HCT116 (cell line): ENCODE results near the gene INO80C. TPM values are rescaled to one million over a fixed set of nuclear protein-coding genes. Genes with fewer than 3 reads are reported as not detected.

Experiments
- ATAC-seq: fragments of 200-7000 bp; cut with Tn5 transposase; 2 replicates; pipeline ENCODE4 v1.9.1; 2020; ENCODE audit warnings: mild to moderate bottlenecking, moderate library complexity
- BruUV-seq: library from RNA; stranded (reverse); fragments of 400-500 nt; replicated peaks from 2 replicates; lab custom pipeline; 2021; lab: Mats Ljungman, UMichigan
- CTCF ChIA-PET: fragments of 300-600 bp; sonication (Branson Sonifier 250); formaldehyde crosslinking; loops from one replicate; lab custom pipeline; 2021; ENCODE audit warnings: antibody characterized with exemption; lab: Charles Lee
- POLR2A ChIA-PET: fragments of 300-600, 350-600 bp; sonication (Branson Sonifier 250); formaldehyde crosslinking; loops from one replicate; lab custom pipeline; 2021; ENCODE audit warnings: antibody characterized with exemption; lab: Charles Lee
- RAD21 ChIA-PET, 2 experiments: fragments of 300-600 bp; sonication (Branson Sonifier 250); formaldehyde crosslinking; loops; one replicate each; lab custom pipeline; 2023; ENCODE audit warnings: low total read pairs in 2 of 2; ENCODE audit not compliant: uncharacterized antibody in 2 of 2, unreplicated experiment in 2 of 2, low non-redundant PET in 1 of 2; lab: Charles Lee
- DNase-seq: peaks from one replicate; pipeline ENCODE4 v3.0.0-alpha.2; 2010; ENCODE audit warnings: low read depth, low spot score
- H2AFZ ChIP-seq: fragments of 200-600 bp; shearing (Covaris generic), sonication (generic); 2 replicates; pipeline ENCODE4 v1.6.1; 2017; ENCODE audit warnings: low read depth, mixed run types, mixed read lengths, antibody characterized with exemption, low read length; ENCODE audit not compliant: poor library complexity, severe bottlenecking
- H3K27ac ChIP-seq: 2 replicates; pipeline ENCODE4 v1.5.1; 2012; ENCODE audit warnings: low read depth, low read length
- H3K27me3 ChIP-seq: fragments of 200-600 bp; sonication (generic); 2 replicates; pipeline ENCODE4 v1.6.1; 2016; ENCODE audit warnings: mixed run types, low read length, mixed read lengths; ENCODE audit not compliant: insufficient read depth
- H3K36me3 ChIP-seq, 2 experiments: fragments of 200-500 bp in 1 of 2; fragments of 200-600 bp in 1 of 2; sonication (Bioruptor generic) in 1 of 2; sonication (generic) in 1 of 2; 2 replicates each; pipeline versions ENCODE4 v1.5.1 to v1.6.1; 2014 to 2016; ENCODE audit warnings: low read length in 2 of 2, inconsistent platforms in 1 of 2, mixed read lengths in 1 of 2, mixed run types in 1 of 2; ENCODE audit not compliant: insufficient read depth in 2 of 2, control insufficient read depth in 1 of 2
- H3K4me1 ChIP-seq, 2 experiments: fragments of 200-600 bp in 1 of 2; sonication (generic) in 1 of 2; 2 replicates each; pipeline versions ENCODE4 v1.5.1 to v1.6.1; 2012 to 2017; ENCODE audit warnings: low read length in 2 of 2, inconsistent platforms in 1 of 2, mild to moderate bottlenecking in 1 of 2, mixed read lengths in 1 of 2, mixed run types in 1 of 2, moderate library complexity in 1 of 2; ENCODE audit not compliant: insufficient read depth in 2 of 2, control insufficient read depth in 1 of 2
- H3K4me2 ChIP-seq: fragments of 200-600 bp; sonication (generic); 2 replicates; pipeline ENCODE4 v1.6.1; 2017; ENCODE audit warnings: mixed run types, low read length, mixed read lengths
- H3K4me3 ChIP-seq, 2 experiments: fragments of 200-600 bp in 1 of 2; sonication (generic) in 1 of 2; replicated peaks in 1 of 2; 2 replicates each; pipeline ENCODE4 v1.5.1; 2011 to 2016; ENCODE audit warnings: low read length in 2 of 2, control low read depth in 1 of 2, low read depth in 1 of 2, mild to moderate bottlenecking in 1 of 2, mixed read lengths in 1 of 2, mixed run types in 1 of 2
- H3K79me2 ChIP-seq: fragments of 200-600 bp; sonication (generic); 2 replicates; pipeline ENCODE4 v1.6.1; 2017; ENCODE audit warnings: mild to moderate bottlenecking, mixed run types, low read length, moderate library complexity, mixed read lengths; ENCODE audit not compliant: insufficient read depth
- H3K9ac ChIP-seq: fragments of 200-600 bp; sonication (generic); 2 replicates; pipeline ENCODE4 v1.6.1; 2016; ENCODE audit warnings: low read length, mixed read lengths
- H3K9me2 ChIP-seq: fragments of 200-600 bp; sonication (generic), shearing (Covaris generic); 2 replicates; pipeline ENCODE4 v1.6.1; 2017; ENCODE audit warnings: mixed run types, mild to moderate bottlenecking, moderate library complexity; ENCODE audit not compliant: insufficient read depth
- H3K9me3 ChIP-seq, 2 experiments: fragments of 200-500 bp in 1 of 2; fragments of 200-600 bp in 1 of 2; sonication (Bioruptor generic) in 1 of 2; sonication (generic) in 1 of 2; 2 replicates each; pipeline ENCODE4 v1.6.1; 2014 to 2017; ENCODE audit warnings: low read length in 2 of 2, mixed read lengths in 2 of 2, inconsistent platforms in 1 of 2, low read depth in 1 of 2, mild to moderate bottlenecking in 1 of 2, mixed run types in 1 of 2, moderate library complexity in 1 of 2; ENCODE audit not compliant: control insufficient read depth in 1 of 2, insufficient read depth in 1 of 2
- H4K20me1 ChIP-seq: fragments of 200-600 bp; sonication (generic), shearing (Covaris generic); 2 replicates; pipeline ENCODE4 v1.6.1; 2017; ENCODE audit warnings: mixed run types, mild to moderate bottlenecking, moderate library complexity; ENCODE audit not compliant: insufficient read depth
- CEBPB ChIP-seq: IDR thresholded peaks from 2 replicates; pipeline ENCODE4 v1.6.1; 2012; ENCODE audit warnings: low read depth
- EGR1 ChIP-seq: IDR thresholded peaks from 2 replicates; pipeline ENCODE4 v1.6.1; 2012; ENCODE audit warnings: low read depth
- ELF1 ChIP-seq: IDR thresholded peaks from 2 replicates; pipeline ENCODE4 v1.6.1; 2012; ENCODE audit warnings: low read depth, borderline replicate concordance
- EZH2 ChIP-seq: fragments of 200-600 bp; sonication (generic); IDR thresholded peaks from 2 replicates; pipeline ENCODE4 v1.6.1; 2017; ENCODE audit warnings: antibody characterized with exemption, mixed run types
- EZH2phosphoT487 ChIP-seq: fragments of 200-600 bp; IDR thresholded peaks from 2 replicates; pipeline ENCODE4 v1.6.1; 2018; ENCODE audit warnings: antibody characterized with exemption, borderline replicate concordance
- FOSL1 ChIP-seq: IDR thresholded peaks from 2 replicates; pipeline ENCODE4 v1.6.1; 2012; ENCODE audit warnings: low read depth
- JUND ChIP-seq: IDR thresholded peaks from 2 replicates; pipeline ENCODE4 v1.6.1; 2012
- MAX ChIP-seq: IDR thresholded peaks from 2 replicates; pipeline ENCODE4 v1.6.1; 2012
- POLR2A ChIP-seq: IDR thresholded peaks from 2 replicates; pipeline ENCODE4 v1.7.0; 2011; ENCODE audit warnings: borderline replicate concordance; ENCODE audit not compliant: insufficient read depth, insufficient read length; ENCODE audit errors: extremely low read depth
- POLR2AphosphoS5 ChIP-seq: IDR thresholded peaks from 2 replicates; pipeline ENCODE4 v1.6.1; 2011; ENCODE audit warnings: mild to moderate bottlenecking, low read depth, low read length, moderate library complexity
- REST ChIP-seq: IDR thresholded peaks from 2 replicates; pipeline ENCODE4 v1.6.1; 2012; ENCODE audit warnings: low read depth
- SRF ChIP-seq: IDR thresholded peaks from 2 replicates; pipeline ENCODE4 v1.6.1; 2012; ENCODE audit warnings: low read depth
- ZFX ChIP-seq: fragments of 450-650 bp; IDR thresholded peaks from 2 replicates; pipeline ENCODE4 v1.6.1; 2017
- ZNF274 ChIP-seq: fragments of 200-500 bp; sonication (Bioruptor generic); IDR thresholded peaks from 2 replicates; pipeline ENCODE4 v1.6.1; 2014; ENCODE audit warnings: mild to moderate bottlenecking, low read depth, low read length, inconsistent platforms
- intact Hi-C: fragments of 100-400 bp; cut with micrococcal nuclease; formaldehyde crosslinking; loops from 2 replicates; pipeline ENCODE4 v1.10.0; 2022
- total RNA-seq: library from RNA; stranded (reverse); gene quantifications from one replicate; pipeline ENCODE4 v1.2.1, GENCODE V29; 2021; ENCODE audit not compliant: unreplicated experiment

Gene INO80C
- total RNA-seq, 1 experiment from 2014 or later = 30.7 TPM

- Histone ChIP-seq H3K9me3 (no peaks in the 10 kb centered on the region), H3K27ac (no peak overlapping the region)
- RAD21 ChIA-PET = no interaction called here
These were observed 13.7 kb downstream of the INO80C start for GRCh38 chr18:35484034-35484433.

GRCh38 chr18:35481960-35482366 is 15.8 kb downstream of the INO80C start:
- ATAC-seq = no peak
- ChIA-PET CTCF (interaction anchor here (1.0 kb wide), 1 partner anchor 16 kb away, joined by 3 read pairs; the partner anchor contains the start of gene INO80C), RAD21 (no interaction called here), POLR2A (no interaction called here)
- no peak overlapping the region for H3K4me2 ChIP-seq
- no peaks in the 10 kb centered on the region for H4K20me1 ChIP-seq
- TF ChIP-seq JUND (no peak), ELF1 (no peak), EZH2phosphoT487 (no peak), SRF (no peak), ZFX (no peak), EGR1 (no peak), POLR2A (no peak), REST (no peak), MAX (no peak), ZNF274 (no peak)
- BruUV-seq = no TSS peak
- no peak for DNase-seq
- H3K4me1 ChIP-seq = peaks cover 40 to 46% of the 10 kb centered on the region in 2 experiments
- H3K4me3 ChIP-seq = no peak overlapping the region
- H2AFZ ChIP-seq = no peak overlapping the region
- no peaks in the 10 kb centered on the region for H3K9me3 ChIP-seq
- H3K9me2 ChIP-seq = no peaks in the 10 kb centered on the region
- H3K36me3 ChIP-seq = no peaks in the 10 kb centered on the region
- H3K9ac ChIP-seq = no peak overlapping the region
- no peak overlapping the region for H3K27ac ChIP-seq
- H3K27me3 ChIP-seq = no peaks in the 10 kb centered on the region
- intact Hi-C loops = no loop called here
- H3K79me2 ChIP-seq = peaks cover 10% of the 10 kb centered on the region

More at GRCh38 chr18:35484034-35484433, 13.7 kb downstream of the INO80C start:
- Histone ChIP-seq H3K9me2 (no peaks in the 10 kb centered on the region), H3K79me2 (peaks cover 13% of the 10 kb centered on the region), H3K9ac (no peak overlapping the region), H3K36me3 (no peaks in the 10 kb centered on the region), H3K27me3 (no peaks in the 10 kb centered on the region), H3K4me3 (no peak overlapping the region), H4K20me1 (no peaks in the 10 kb centered on the region), H2AFZ (no peak overlapping the region), H3K4me2 (no peak overlapping the region), H3K4me1 (peaks cover 23 to 29% of the 10 kb centered on the region in 2 experiments)
- CTCF ChIA-PET = no interaction called here
- DNase-seq (no peak), ATAC-seq (no peak)
- POLR2A ChIA-PET = no interaction called here
- intact Hi-C loops = no loop called here
- no peak for TF ChIP-seq SRF
- TF ChIP-seq EGR1 = no peak
- TF ChIP-seq ELF1 = no peak
- no peak for TF ChIP-seq POLR2AphosphoS5
- TF ChIP-seq EZH2 = no peak
- TF ChIP-seq CEBPB = no peak
- TF ChIP-seq FOSL1 = no peak
- no peak for TF ChIP-seq POLR2A
- BruUV-seq = no TSS peak
